Epithelial cell of proximal tubule (primary cell): ENCODE data around the gene PIK3R1. TPM values are rescaled to one million over a fixed set of nuclear protein-coding genes. Genes with fewer than 3 reads are reported as not detected.

Experiments
- DNase-seq: peaks from one replicate; pipeline ENCODE4 v3.0.0-alpha.2; 2011; ENCODE audit warnings: low read depth
- H3K4me3 ChIP-seq: 2 replicates; pipeline ENCODE4 v1.5.1; 2011; ENCODE audit warnings: low read depth, mild to moderate bottlenecking, low read length
- total RNA-seq: library from RNA; depleted of rRNA; stranded (reverse); fragments of >200 nt; gene quantifications from 2 replicates; pipeline ENCODE4 v1.2.3, GENCODE V29; 2015
- TF ChIP-seq, protein P1 (sequence below): conservative IDR thresholded peaks from 2 replicates; pipeline ENCODE4 v1.5.1; 2012; ENCODE audit warnings: low read depth, mild to moderate bottlenecking, low read length

Gene PIK3R1
- total RNA-seq, 1 donor from 2014 or later: 5.9 TPM

DNA sequence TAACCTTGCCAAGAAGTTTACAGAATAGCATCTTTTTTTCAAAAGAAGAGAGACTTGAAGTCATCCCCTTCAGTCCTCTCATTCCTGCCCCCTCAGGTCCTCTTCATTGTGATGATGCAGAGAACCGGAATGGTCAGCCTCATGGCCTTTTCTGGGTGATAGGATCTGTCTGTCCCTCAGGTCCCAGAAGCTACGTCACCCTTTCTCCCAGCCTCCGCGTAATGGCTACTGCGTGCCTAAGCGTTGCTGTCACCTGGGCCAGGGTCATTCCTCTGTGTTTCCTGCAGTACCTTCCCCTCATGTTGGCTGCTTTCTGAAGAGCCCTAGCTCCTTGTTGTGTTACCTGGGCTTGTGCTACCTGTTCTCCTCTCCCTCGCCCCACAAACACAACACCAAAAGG lies 4.7 kb downstream of the PIK3R1 start:
- TF ChIP-seq, protein P1, sequence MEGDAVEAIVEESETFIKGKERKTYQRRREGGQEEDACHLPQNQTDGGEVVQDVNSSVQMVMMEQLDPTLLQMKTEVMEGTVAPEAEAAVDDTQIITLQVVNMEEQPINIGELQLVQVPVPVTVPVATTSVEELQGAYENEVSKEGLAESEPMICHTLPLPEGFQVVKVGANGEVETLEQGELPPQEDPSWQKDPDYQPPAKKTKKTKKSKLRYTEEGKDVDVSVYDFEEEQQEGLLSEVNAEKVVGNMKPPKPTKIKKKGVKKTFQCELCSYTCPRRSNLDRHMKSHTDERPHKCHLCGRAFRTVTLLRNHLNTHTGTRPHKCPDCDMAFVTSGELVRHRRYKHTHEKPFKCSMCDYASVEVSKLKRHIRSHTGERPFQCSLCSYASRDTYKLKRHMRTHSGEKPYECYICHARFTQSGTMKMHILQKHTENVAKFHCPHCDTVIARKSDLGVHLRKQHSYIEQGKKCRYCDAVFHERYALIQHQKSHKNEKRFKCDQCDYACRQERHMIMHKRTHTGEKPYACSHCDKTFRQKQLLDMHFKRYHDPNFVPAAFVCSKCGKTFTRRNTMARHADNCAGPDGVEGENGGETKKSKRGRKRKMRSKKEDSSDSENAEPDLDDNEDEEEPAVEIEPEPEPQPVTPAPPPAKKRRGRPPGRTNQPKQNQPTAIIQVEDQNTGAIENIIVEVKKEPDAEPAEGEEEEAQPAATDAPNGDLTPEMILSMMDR: no peak
- no peak for DNase-seq
- H3K4me3 ChIP-seq: no peak overlapping the region

DNA sequence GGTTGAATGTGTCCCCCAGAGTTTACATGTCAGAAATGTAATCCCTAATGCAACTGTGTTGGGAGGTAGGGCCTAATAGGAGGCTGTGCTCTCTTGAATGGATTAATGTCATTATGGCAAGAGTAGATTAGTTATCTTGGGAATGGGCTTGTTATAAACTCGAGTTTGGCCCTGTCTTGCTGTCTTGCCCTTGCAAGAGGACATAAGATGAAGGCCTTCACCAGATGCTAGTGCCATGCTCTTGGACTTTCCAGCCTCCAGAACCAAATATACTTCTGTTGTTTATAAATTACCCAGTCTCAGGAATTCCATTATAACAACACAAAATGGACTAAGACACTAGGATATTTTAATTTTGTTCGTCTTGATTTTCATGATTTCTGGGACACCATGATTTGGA lies 5.4 kb downstream of the PIK3R1 start:
- H3K4me3 ChIP-seq: no peak overlapping the region
- TF ChIP-seq, protein P1: no peak
- no peak for DNase-seq

DNA sequence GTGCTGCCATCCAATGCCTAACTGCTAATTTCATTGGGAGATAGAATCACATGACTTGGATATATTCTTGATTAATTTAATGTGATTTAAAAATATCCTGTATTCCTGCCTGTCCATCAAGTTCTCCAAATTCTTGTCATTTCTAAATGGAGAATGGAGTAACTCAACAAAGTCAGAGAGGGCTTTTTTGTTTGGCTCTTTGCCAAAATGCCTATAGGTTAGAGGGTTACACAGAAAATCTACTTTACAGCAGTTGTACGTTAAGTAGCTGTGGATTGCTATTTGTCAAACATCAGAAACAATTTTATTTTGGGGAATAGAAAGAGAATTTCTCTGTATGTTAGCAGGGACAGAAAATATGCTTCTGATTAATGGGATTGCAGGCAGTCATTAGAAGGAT lies 5.9 kb downstream of the PIK3R1 start:
- TF ChIP-seq, protein P1: no peak
- H3K4me3 ChIP-seq: no peak overlapping the region
- DNase-seq: no peak

DNA sequence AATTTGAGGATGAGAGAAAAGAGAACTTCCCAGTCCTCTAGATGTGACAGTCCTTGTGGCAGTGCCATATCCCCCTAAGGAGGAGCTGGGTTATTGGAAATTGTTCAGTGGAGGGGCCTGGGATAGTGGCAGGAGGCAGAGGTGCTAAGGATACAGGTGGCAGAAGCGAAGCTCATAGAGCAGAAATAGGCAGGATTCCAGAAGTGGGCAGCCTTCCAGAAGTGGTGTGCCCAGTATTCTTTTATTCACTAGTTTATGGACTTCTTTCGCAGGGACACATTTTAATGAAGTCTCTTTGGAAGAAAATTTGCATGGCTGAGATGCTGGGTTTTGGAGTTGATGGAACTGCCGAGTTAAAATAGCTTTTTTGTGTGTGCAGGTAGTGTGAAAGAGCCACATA lies 6.8 kb downstream of the PIK3R1 start:
- DNase-seq: no peak
- TF ChIP-seq, protein P1: no peak
- no peak overlapping the region for H3K4me3 ChIP-seq

DNA sequence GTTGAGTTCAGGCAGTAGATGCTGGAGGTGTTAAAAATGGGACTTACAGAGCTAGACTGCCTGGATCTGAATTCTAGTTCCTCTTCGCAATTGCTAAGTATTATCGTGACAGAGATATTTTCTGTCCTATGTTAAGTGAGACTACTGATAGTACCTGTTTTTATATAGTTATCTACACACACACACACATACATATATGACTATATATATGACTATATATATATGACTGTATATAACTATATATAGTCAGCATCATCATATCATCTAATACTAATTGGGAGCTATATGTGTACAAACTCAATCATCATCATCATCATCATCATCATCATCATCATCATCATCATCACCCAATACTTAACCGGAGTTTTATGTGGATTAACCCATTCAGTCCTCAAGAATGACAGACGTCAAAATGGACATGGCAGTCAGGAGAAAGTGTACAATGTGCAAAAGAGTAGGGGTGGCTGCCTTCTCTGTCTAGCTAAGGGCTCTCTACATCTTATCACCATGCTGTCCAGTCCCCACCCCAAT lies 7.3 kb downstream of the PIK3R1 start:
- H3K4me3 ChIP-seq: no peak overlapping the region
- no peak for DNase-seq
- TF ChIP-seq, protein P1: no peak

DNA sequence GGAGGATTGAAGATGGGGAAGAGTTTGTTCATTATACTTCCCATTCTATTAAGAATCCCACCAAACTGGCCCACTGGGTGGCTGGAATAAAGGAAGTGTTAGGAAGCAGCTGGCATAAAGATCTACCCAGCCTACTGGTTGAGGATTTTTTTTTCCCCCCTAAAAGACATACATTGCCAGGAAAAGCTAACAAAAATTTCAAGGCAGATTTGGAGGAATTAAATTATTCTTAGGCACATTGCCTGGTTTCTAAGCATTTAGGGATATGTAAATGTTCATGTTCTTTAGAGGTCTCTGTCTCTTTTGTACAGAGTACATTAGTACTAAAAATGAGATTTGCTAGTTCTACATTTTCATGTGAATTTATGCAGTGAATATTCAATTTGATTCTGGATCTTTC lies 8.3 kb downstream of the PIK3R1 start:
- TF ChIP-seq, protein P1: no peak
- H3K4me3 ChIP-seq: no peak overlapping the region
- DNase-seq: no peak

DNA sequence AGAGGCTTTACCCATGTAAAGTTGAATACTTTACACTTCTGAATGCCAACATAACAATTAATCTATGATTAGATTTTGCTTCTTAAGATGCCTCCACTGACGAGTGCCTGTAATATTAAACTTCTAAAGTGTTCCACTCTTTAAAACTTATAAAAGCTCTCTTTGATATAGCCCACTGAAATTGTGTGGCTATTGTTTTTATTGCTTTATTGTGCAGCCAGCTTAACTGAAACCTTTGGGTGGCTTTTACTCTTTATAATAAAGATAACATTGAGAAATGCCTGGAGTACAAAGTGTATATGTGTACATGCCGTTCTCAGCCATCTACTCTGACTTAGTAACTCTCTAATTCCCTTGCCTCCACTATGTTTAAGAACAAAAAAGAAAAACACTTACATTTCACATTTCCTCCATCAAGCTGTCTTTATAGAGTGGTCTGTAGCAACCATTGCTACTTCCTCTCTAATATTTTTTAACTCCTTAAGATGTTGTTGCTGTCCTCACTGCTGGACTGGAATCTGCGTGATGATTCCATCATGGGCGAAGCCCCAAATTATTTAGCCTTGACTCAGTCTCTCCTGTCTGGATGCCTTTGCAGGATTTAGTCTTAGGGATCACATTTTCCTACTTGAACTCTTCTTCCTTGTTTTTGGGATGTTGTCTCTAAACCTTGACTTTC lies 9.1 kb downstream of the PIK3R1 start:
- DNase-seq: no peak
- no peak overlapping the region for H3K4me3 ChIP-seq
- TF ChIP-seq, protein P1: no peak
